Fibroblast of villous mesenchyme (primary cell): ENCODE results near the gene BMX. TPM values are rescaled to one million over a fixed set of nuclear protein-coding genes. Genes with fewer than 3 reads are reported as not detected.

ENCODE experiments used
- DNase-seq: peaks from one replicate; pipeline ENCODE4 v3.0.0-alpha.2; 2010; ENCODE audit warnings: low read depth
- H3K4me3 ChIP-seq: 2 replicates; pipeline ENCODE4 v1.5.1; 2011; ENCODE audit warnings: low read depth, mild to moderate bottlenecking, low read length
- total RNA-seq: library from RNA; depleted of rRNA; stranded (reverse); fragments of >200 nt; gene quantifications from 2 replicates; pipeline ENCODE4 v1.2.3, GENCODE V29; 2012
- TF ChIP-seq, protein P1 (sequence below): IDR thresholded peaks from 2 replicates; pipeline ENCODE4 v1.5.1; 2012; ENCODE audit warnings: low read depth, mild to moderate bottlenecking, low read length; ENCODE audit not compliant: insufficient read depth

Gene BMX
- total RNA-seq, 1 donor: not detected

DNA sequence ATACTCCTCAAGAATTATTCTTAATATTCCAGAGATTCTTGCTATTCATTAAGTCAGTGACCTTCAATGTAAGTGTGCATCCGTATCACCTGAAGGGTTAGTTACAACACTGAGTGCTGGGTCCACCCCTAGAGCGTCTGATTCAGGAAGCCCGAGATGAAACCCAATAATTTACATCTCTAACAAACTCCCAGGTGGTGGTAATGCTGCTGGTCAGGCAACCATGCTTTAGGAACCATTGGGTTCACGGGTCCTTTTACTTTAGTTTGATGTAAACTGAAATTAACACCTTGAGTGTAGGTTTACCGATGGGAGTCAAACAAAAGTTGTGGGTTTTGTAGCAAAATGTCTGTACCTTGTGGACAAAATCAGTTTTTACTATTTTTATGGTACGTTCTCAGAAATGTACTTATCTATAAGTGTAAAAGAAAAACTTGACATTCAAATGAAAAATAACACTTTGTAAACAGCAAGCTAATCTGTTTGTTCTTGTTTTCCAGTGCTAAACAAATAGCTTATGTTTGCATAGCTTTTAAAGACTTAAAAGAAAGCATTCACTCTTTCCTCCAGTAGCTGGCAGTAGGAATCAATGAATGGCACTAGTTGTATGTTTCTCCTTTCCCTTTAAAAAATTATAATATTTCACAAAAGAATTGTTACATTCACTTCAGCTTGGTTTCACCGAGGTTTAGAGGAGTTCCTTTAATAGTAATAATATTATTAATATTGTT is 67.4 kb downstream of the BMX start:
- TF ChIP-seq, protein P1, sequence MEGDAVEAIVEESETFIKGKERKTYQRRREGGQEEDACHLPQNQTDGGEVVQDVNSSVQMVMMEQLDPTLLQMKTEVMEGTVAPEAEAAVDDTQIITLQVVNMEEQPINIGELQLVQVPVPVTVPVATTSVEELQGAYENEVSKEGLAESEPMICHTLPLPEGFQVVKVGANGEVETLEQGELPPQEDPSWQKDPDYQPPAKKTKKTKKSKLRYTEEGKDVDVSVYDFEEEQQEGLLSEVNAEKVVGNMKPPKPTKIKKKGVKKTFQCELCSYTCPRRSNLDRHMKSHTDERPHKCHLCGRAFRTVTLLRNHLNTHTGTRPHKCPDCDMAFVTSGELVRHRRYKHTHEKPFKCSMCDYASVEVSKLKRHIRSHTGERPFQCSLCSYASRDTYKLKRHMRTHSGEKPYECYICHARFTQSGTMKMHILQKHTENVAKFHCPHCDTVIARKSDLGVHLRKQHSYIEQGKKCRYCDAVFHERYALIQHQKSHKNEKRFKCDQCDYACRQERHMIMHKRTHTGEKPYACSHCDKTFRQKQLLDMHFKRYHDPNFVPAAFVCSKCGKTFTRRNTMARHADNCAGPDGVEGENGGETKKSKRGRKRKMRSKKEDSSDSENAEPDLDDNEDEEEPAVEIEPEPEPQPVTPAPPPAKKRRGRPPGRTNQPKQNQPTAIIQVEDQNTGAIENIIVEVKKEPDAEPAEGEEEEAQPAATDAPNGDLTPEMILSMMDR: peak; percentile 29
- no peak overlapping the region for H3K4me3 ChIP-seq
- DNase-seq: no peak

DNA sequence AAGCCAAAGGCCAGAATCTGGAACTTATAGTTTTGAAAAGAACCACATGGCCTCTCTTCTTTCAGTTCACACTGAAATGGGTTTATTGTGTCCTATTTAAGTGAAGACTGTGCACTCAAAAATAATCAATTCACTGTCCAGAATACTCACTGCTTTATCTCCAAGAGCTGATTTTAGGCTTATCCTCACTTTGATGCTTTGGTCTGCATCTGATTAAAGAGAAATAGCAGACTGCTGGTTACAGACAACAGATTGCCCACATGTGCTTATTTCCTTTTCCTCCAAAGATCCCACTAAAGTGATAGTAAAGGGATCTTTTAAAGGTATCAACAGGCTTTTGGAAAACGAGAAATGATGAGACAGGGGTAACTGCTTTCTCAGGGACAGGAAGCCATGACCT is 69.5 kb downstream of the BMX start:
- no peak for DNase-seq
- H3K4me3 ChIP-seq: no peak overlapping the region
- TF ChIP-seq, protein P1: no peak

DNA sequence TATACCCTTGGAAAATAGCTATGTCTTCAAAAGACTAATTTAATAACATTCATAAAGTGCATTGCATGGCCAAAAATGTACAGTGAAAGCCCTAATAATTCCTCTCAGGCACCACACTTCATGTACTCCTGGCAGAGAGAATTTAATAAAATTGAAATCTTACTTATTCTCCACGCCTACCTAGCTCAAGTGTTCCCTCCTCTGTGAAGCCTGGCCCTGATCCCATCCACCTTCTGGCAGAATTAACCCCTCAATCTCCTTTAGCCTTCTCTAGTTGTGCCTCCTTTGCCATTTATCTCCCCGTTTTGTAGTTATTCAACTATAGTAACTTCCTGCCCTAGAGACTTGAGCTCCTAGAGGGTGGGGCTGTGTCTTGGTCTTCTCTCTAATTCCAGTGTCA is 73.4 kb downstream of the BMX start:
- DNase-seq: no peak
- TF ChIP-seq, protein P1: no peak
- no peak overlapping the region for H3K4me3 ChIP-seq

DNA sequence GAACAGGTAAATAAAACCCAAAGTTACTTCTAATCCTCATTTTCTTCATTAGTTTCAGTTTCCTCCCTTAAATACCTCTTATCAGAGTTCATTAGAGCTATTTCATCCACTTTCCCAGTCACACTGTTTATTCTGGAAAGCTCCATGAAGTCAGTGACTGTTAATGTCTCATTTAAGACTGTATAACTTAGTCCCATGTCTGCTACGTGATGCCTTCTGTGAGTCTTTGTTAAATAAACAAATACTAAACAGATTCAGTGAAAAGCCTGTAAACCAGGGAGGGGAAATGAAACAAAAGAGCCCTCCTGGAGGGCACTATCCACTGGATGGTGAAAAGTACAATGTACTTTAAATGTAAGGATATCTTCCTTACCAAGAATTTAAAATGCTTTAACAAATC is 75.4 kb downstream of the BMX start:
- TF ChIP-seq, protein P1: no peak
- no peak overlapping the region for H3K4me3 ChIP-seq
- no peak for DNase-seq

DNA sequence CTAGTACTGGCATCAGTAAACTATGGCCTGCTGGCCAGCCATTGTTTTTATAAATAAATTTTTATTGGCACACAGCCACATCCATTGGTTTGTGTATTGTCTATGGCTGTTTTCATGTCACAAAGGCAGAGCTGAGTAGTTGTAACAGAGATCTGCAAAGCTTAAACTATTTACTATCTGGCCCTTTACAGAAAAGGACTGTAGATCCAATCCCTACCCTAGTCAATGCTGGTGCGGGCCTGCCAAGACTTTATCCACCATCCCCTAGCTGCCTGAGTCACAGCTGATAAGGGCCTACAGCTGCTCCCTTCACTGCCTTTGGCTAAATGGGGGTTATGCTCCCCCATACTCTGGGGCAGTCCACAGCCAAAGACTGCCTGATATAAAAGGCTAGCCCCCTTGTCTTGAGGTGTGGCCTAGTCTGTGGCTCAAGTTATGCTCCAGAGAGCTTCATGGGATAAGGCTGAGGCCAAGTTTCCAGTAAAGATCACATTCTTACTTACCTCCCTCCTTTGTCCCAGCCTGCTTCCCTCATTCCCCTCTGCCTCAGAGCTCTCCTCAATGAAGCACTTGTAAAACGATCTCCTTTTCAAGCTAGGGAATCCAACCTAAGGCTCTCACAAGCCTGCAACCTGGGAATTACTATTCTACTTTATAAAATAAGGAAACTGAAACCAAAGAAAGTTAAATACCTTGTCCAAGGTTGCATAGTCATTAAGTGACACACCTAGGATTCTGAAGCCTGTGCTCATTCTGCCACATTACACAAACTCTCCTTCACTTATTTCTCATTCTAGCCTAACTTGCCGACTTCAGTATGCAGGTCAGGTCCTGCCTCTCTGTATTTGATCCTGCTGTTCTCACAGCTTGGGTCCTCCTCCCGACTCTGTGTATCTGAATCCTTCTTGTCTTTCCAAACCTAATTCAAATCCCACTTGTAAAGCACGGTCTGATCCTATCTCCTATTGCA is 79.5 kb downstream of the BMX start:
- TF ChIP-seq, protein P1: no peak
- DNase-seq: no peak
- H3K4me3 ChIP-seq: no peak overlapping the region

DNA sequence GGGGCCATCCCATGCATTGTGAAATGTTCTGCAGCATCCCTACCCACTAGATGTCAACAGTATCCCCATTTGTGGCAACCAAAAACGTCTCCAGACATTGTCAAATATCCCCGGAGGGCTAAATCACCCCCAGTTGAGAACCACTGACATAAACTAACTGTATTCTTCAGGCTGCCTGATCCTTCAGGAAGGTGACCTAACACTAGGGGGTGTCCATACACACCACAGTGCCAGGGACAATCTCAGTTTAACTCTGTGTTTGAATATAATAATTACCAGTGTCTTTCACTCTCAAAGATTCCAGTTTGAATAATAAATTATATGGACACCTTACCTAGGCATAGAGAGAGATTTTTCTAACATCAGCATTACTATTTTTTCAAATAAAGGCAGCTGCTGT is 93.8 kb downstream of the BMX start:
- DNase-seq: no peak
- no peak overlapping the region for H3K4me3 ChIP-seq
- TF ChIP-seq, protein P1: peak; percentile 31
